ENCODE results near the gene NRN1.

- TF ChIP-seq CTCF (IDR thresholded peaks at IDR 0.05 in 2 of 3, conservative IDR thresholded peaks at IDR 0.05 in 1 of 3; ENCODE audit: control insufficient read depth in 2 of 3, extremely low read depth in 1 of 3, insufficient read depth in 1 of 3, low read depth in 3 of 3, low read length in 3 of 3) (no peak), POLR2A (IDR thresholded peaks at IDR 0.05; ENCODE audit: low read depth, low read length) (no peak), POLR2AphosphoS5 (IDR thresholded peaks at IDR 0.05; ENCODE audit: low read length) (no peak), NBN (IDR thresholded peaks at IDR 0.05) (no peak), BACH1 (IDR thresholded peaks at IDR 0.05; ENCODE audit: borderline replicate concordance) (no peak), TCF7 (IDR thresholded peaks at IDR 0.05; ENCODE audit: borderline replicate concordance) (no peak)
Measured at GRCh38 chr6:6039946-6040509, 33.3 kb upstream of the NRN1 start.
